GM23248 (cell line): Measurements from ENCODE around the gene RBP3. TPM values are rescaled to one million over a fixed set of nuclear protein-coding genes. Genes with fewer than 3 reads are reported as not detected.

Experiments
- DNase-seq: peaks from one replicate; pipeline ENCODE4 v3.0.0-alpha.2; 2015
- H2AFZ ChIP-seq: fragments of 200-600 bp; sonication (generic); 2 replicates; pipeline ENCODE4 v1.6.1; 2016; ENCODE audit warnings: antibody characterized with exemption
- H3F3A ChIP-seq: fragments of 200-600 bp; sonication (generic); 2 replicates; pipeline ENCODE4 v1.6.1; 2016; ENCODE audit warnings: mild to moderate bottlenecking, antibody characterized with exemption, mixed run types; ENCODE audit not compliant: insufficient read depth
- H3K27ac ChIP-seq: fragments of 200-600 bp; sonication (generic); 2 replicates; pipeline ENCODE4 v1.5.1; 2016; ENCODE audit warnings: mild to moderate bottlenecking
- H3K27me3 ChIP-seq: fragments of 200-600 bp; sonication (generic); replicated peaks from 2 replicates; pipeline ENCODE4 v1.6.1; 2016; ENCODE audit warnings: mild to moderate bottlenecking; ENCODE audit not compliant: insufficient read depth
- H3K36me3 ChIP-seq: fragments of 200-600 bp; sonication (generic); 2 replicates; pipeline ENCODE4 v1.6.1; 2016; ENCODE audit warnings: low read depth, mild to moderate bottlenecking
- H3K4me1 ChIP-seq: fragments of 200-600 bp; sonication (generic); 2 replicates; pipeline ENCODE4 v1.6.1; 2016; ENCODE audit warnings: mild to moderate bottlenecking; ENCODE audit not compliant: insufficient read depth
- H3K4me2 ChIP-seq: fragments of 200-600 bp; sonication (generic); one replicate; pipeline ENCODE4 v1.6.1; 2016; ENCODE audit warnings: mild to moderate bottlenecking; ENCODE audit not compliant: unreplicated experiment
- H3K4me3 ChIP-seq: fragments of 200-600 bp; sonication (generic); 2 replicates; pipeline ENCODE4 v1.5.1; 2016; ENCODE audit warnings: mild to moderate bottlenecking
- H3K79me2 ChIP-seq: fragments of 200-600 bp; sonication (generic); 2 replicates; pipeline ENCODE4 v1.6.1; 2016; ENCODE audit warnings: mild to moderate bottlenecking; ENCODE audit not compliant: insufficient read depth
- H3K9ac ChIP-seq: fragments of 200-600 bp; sonication (generic); 2 replicates; pipeline ENCODE4 v1.6.1; 2016; ENCODE audit warnings: mild to moderate bottlenecking
- H3K9me2 ChIP-seq: fragments of 200-600 bp; sonication (generic); 2 replicates; pipeline ENCODE4 v1.6.1; 2016; ENCODE audit warnings: mixed run types, mild to moderate bottlenecking, moderate library complexity; ENCODE audit not compliant: insufficient read depth
- H3K9me3 ChIP-seq: fragments of 200-600 bp; sonication (generic); one replicate; pipeline ENCODE4 v1.6.1; 2017; ENCODE audit warnings: low read depth
- H4K20me1 ChIP-seq: fragments of 200-600 bp; sonication (generic); 2 replicates; pipeline ENCODE4 v1.6.0; 2016; ENCODE audit not compliant: insufficient read depth
- EZH2 ChIP-seq: fragments of 200-600 bp; sonication (generic); IDR thresholded peaks from 2 replicates; pipeline ENCODE4 v1.6.1; 2018; ENCODE audit warnings: antibody characterized with exemption, mild to moderate bottlenecking; ENCODE audit not compliant: insufficient read depth, poor library complexity, severe bottlenecking
- EZH2phosphoT487 ChIP-seq: fragments of 200-600 bp; sonication (generic); IDR thresholded peaks from 2 replicates; pipeline ENCODE4 v1.6.1; 2018; ENCODE audit warnings: antibody characterized with exemption, moderate library complexity, mild to moderate bottlenecking, low read depth; ENCODE audit not compliant: insufficient read depth
- WGBS, 2 experiments: methylation state at CpG; one replicate each; pipeline ENCODE4 v1.1.6; 2015 to 2017; ENCODE audit warnings: low lambda C conversion rate in 2 of 2, low coverage in 1 of 2; ENCODE audit errors: missing lambda C conversion rate in 2 of 2; 5-methylcytosine and 5-hydroxymethylcytosine counted together
- in situ Hi-C: fragments of 300-500 bp; cut with MboI; formaldehyde crosslinking; loops from 2 replicates; pipeline ENCODE4 v1.15.0; 2020
- polyA plus RNA-seq: library from polyadenylated mRNA; unstranded; fragments of >200 nt; fragmentation: Nextera tagmentation; extraction: Ambion mirVana; gene quantifications from 2 replicates; pipeline ENCODE4 v1.2.1, GENCODE V29; 2016
- total RNA-seq: library from RNA; depleted of rRNA; stranded (reverse); fragments of >200 nt; shearing (Covaris generic); gene quantifications from 2 replicates; pipeline ENCODE4 v1.2.3, GENCODE V29; 2014; rRNA removed

Gene RBP3
- total and polyA plus RNA-seq, 2 experiments from 2014 or later: not detected

GRCh38 chr10:47404937-47405336 lies 56.8 kb downstream of the RBP3 start:
- peaks cover 32% of the 10 kb centered on the region for H3K4me1 ChIP-seq
- H3K36me3 ChIP-seq: no peaks in the 10 kb centered on the region
- in situ Hi-C loops: no loop called here
- no peaks in the 10 kb centered on the region for H4K20me1 ChIP-seq
- no peak overlapping the region for H3K27ac ChIP-seq
- H3K9me2 ChIP-seq: no peaks in the 10 kb centered on the region
- no peak overlapping the region for H3K9ac ChIP-seq
- no peaks in the 10 kb centered on the region for H3K79me2 ChIP-seq
- H3K4me3 ChIP-seq: no peak overlapping the region
- TF ChIP-seq EZH2 (no peak), EZH2phosphoT487 (no peak)
- no peaks in the 10 kb centered on the region for H3K9me3 ChIP-seq
- WGBS, 2 experiments: 98 to 100% methylated on average over 2 of the region's 2 CpGs
- DNase-seq: no peak
- H2AFZ ChIP-seq: no peak overlapping the region
- no peaks in the 10 kb centered on the region for H3K27me3 ChIP-seq
- H3K4me2 ChIP-seq: no peak overlapping the region
- no peaks in the 10 kb centered on the region for H3F3A ChIP-seq

- H3K27me3 ChIP-seq: no peaks in the 10 kb centered on the region
- peaks cover 32% of the 10 kb centered on the region for H3K4me1 ChIP-seq
- H2AFZ ChIP-seq: no peak overlapping the region
- no peaks in the 10 kb centered on the region for H3K9me2 ChIP-seq
- in situ Hi-C loops: no loop called here
- H3K9me3 ChIP-seq: no peaks in the 10 kb centered on the region
- TF ChIP-seq EZH2: no peak
- no peak for TF ChIP-seq EZH2phosphoT487
- H3F3A ChIP-seq: no peaks in the 10 kb centered on the region
- DNase-seq: no peak
- no peak overlapping the region for H3K9ac ChIP-seq
- H3K79me2 ChIP-seq: no peaks in the 10 kb centered on the region
- H4K20me1 ChIP-seq: no peaks in the 10 kb centered on the region
- 90 to 91% methylated on average over 10 to 11 of the region's 11 CpGs for WGBS, 2 experiments
- H3K4me3 ChIP-seq: no peak overlapping the region
- H3K27ac ChIP-seq: no peak overlapping the region
- no peaks in the 10 kb centered on the region for H3K36me3 ChIP-seq
- H3K4me2 ChIP-seq: no peak overlapping the region
Measured at GRCh38 chr10:47405857-47406547, 57.8 kb downstream of the RBP3 start.

GRCh38 chr10:47406548-47406869 lies 58.3 kb downstream of the RBP3 start:
- H3K27ac ChIP-seq: no peak overlapping the region
- H4K20me1 ChIP-seq: no peaks in the 10 kb centered on the region
- H3K9me3 ChIP-seq: no peaks in the 10 kb centered on the region
- no peaks in the 10 kb centered on the region for H3K36me3 ChIP-seq
- no peaks in the 10 kb centered on the region for H3K79me2 ChIP-seq
- H3F3A ChIP-seq: no peaks in the 10 kb centered on the region
- no peaks in the 10 kb centered on the region for H3K27me3 ChIP-seq
- 100% methylated on average over 4 of the region's 4 CpGs for WGBS, 2 experiments
- in situ Hi-C loops: no loop called here
- no peak overlapping the region for H3K4me3 ChIP-seq
- TF ChIP-seq EZH2phosphoT487 (no peak), EZH2 (no peak)
- DNase-seq: no peak
- no peak overlapping the region for H2AFZ ChIP-seq
- H3K9me2 ChIP-seq: no peaks in the 10 kb centered on the region
- peaks cover 32% of the 10 kb centered on the region for H3K4me1 ChIP-seq
- no peak overlapping the region for H3K4me2 ChIP-seq
- no peak overlapping the region for H3K9ac ChIP-seq

GRCh38 chr10:47406870-47407691 lies 58.9 kb downstream of the RBP3 start:
- H3K79me2 ChIP-seq: no peaks in the 10 kb centered on the region
- H3K9me2 ChIP-seq: no peaks in the 10 kb centered on the region
- no peak for TF ChIP-seq EZH2
- TF ChIP-seq EZH2phosphoT487: no peak
- WGBS, 2 experiments: 79 to 85% methylated on average over 8 to 9 of the region's 9 CpGs
- H3F3A ChIP-seq: no peaks in the 10 kb centered on the region
- no peaks in the 10 kb centered on the region for H3K27me3 ChIP-seq
- no peaks in the 10 kb centered on the region for H3K36me3 ChIP-seq
- H3K9me3 ChIP-seq: no peaks in the 10 kb centered on the region
- no peak overlapping the region for H3K4me3 ChIP-seq
- peak overlapping the region; percentile 9 for H3K4me2 ChIP-seq
- peak; percentile 80 for DNase-seq
- no peak overlapping the region for H3K27ac ChIP-seq
- in situ Hi-C loops: no loop called here
- no peaks in the 10 kb centered on the region for H4K20me1 ChIP-seq
- H2AFZ ChIP-seq: no peak overlapping the region
- no peak overlapping the region for H3K9ac ChIP-seq
- H3K4me1 ChIP-seq: peaks cover 32% of the 10 kb centered on the region

Other genes starting within 250 kb of the RBP3 start
- 0.22 TPM in 1 of 2 replicates, not detected in the other for gene GDF10, start 48.2 kb upstream of the RBP3 start, total RNA-seq
- 0.08 TPM in 1 of 2 replicates, not detected in the other for gene GDF10, start 48.2 kb upstream of the RBP3 start, polyA plus RNA-seq
- not detected in 2 replicates for gene GDF2, start 25.9 kb upstream of the RBP3 start, total RNA-seq
- gene GDF2, start 25.9 kb upstream of the RBP3 start, polyA plus RNA-seq: not detected in 2 replicates
- gene ZNF488, start 35.9 kb downstream of the RBP3 start, total RNA-seq: not detected in 2 replicates
- 0.11 TPM in 1 of 2 replicates, not detected in the other for gene ZNF488, start 35.9 kb downstream of the RBP3 start, polyA plus RNA-seq
- 3.4 and 3.7 TPM in 2 replicates for gene ANXA8, start 135.8 kb downstream of the RBP3 start, total RNA-seq
- 4.0 and 4.5 TPM in 2 replicates for gene ANXA8, start 135.8 kb downstream of the RBP3 start, polyA plus RNA-seq
- not detected in 2 replicates for gene FAM25G, start 143.3 kb downstream of the RBP3 start, total RNA-seq
- 1.1 and 1.4 TPM in 2 replicates for gene FAM25G, start 143.3 kb downstream of the RBP3 start, polyA plus RNA-seq
- gene AGAP9, start 175.3 kb downstream of the RBP3 start, total RNA-seq: 3.0 and 3.7 TPM in 2 replicates
- gene AGAP9, start 175.3 kb downstream of the RBP3 start, polyA plus RNA-seq: 1.6 and 2.6 TPM in 2 replicates